ENCODE data around the gene CHST11.
A peak's percentile ranks its signal among the peaks of the same experiment; 100 is the strongest.

CHST11 gene

DNA sequence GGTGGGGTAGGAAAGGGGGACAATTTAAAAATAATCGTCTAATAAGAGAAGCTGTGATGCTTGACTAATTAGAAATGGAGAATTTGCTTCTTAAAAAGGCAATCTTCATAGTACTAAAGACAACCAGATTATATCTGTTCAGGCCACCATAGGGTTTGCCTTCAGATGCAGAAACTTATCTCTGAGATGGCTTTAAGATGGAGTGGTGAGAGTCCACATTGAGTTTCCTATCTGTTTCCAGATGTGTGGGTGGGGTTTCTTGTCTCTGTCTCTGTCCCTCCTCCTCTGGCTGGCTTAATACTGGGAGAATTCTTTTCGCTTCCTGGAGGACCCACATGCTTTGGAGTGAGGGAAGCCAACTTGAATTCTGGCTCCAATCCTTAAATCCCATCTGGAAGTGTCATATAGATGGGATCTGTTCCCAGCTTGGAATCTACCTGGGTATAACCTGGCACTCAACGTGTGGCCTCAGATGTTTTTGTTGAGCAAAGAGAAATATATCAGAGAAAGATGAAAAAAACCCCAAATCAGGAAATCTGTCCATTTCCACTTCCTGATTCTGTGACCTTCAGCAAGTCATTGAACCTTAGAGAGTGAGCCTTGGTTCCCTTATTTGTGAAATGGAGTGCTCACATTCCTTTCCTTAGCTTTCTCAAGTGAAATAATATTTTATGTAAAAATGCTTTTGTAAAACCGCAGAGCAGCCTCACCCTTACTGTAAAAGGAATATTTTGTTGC is 66.4 kb downstream of the CHST11 start:
- no peaks in the 10 kb centered on the region for H4K20me1 ChIP-seq (ENCODE audit: control insufficient read depth, insufficient read depth, low read depth, low read length)
- TF ChIP-seq EZH2phosphoT487 (IDR thresholded peaks at IDR 0.05; ENCODE audit: borderline replicate concordance, low read length) (no peak), CTCF (IDR thresholded peaks at IDR 0.05; ENCODE audit: low read depth, low read length, poor library complexity, severe bottlenecking) (no peak)
- H3K9me3 ChIP-seq (ENCODE audit: control insufficient read depth, insufficient read depth, low read length), result no peaks in the 10 kb centered on the region
- no peaks in the 10 kb centered on the region for H3K36me3 ChIP-seq (ENCODE audit: control insufficient read depth, low read length)
- peak overlapping the region; percentile 55 for H3K4me3 ChIP-seq (ENCODE audit: low read length)
- peak overlapping the region; percentile 78 for H3K27ac ChIP-seq (ENCODE audit: low read depth, low read length)
- peaks cover 75% of the 10 kb centered on the region for H3K4me1 ChIP-seq (ENCODE audit: control insufficient read depth, low read length)
- no peaks in the 10 kb centered on the region for H3K27me3 ChIP-seq (ENCODE audit: control insufficient read depth, low read length)
- H3F3A ChIP-seq (ENCODE audit: control insufficient read depth, insufficient read depth), result peaks cover 14% of the 10 kb centered on the region; the same call in 1 of the 2 replicates
- H3K4me2 ChIP-seq (ENCODE audit: low read length), result peak overlapping the region; percentile 71
- no peaks in the 10 kb centered on the region for H3K9me2 ChIP-seq (replicated peaks; ENCODE audit: control insufficient read depth, low read length)
- H3K79me2 ChIP-seq (ENCODE audit: control insufficient read depth, low read length), result peaks cover 49% of the 10 kb centered on the region

- peak overlapping the region; percentile 78 for H3K27ac ChIP-seq (ENCODE audit: low read depth, low read length)
- H4K20me1 ChIP-seq (ENCODE audit: control insufficient read depth, insufficient read depth, low read depth, low read length), result no peaks in the 10 kb centered on the region
- H3K4me1 ChIP-seq (ENCODE audit: control insufficient read depth, low read length), result peaks cover 76% of the 10 kb centered on the region
- peak overlapping the region; percentile 55 for H3K4me3 ChIP-seq (ENCODE audit: low read length)
- H3F3A ChIP-seq (ENCODE audit: control insufficient read depth, insufficient read depth), result peaks cover 14% of the 10 kb centered on the region; the same call in 1 of the 2 replicates
- TF ChIP-seq EZH2phosphoT487 (IDR thresholded peaks at IDR 0.05; ENCODE audit: borderline replicate concordance, low read length), result no peak
- no peak for TF ChIP-seq CTCF (IDR thresholded peaks at IDR 0.05; ENCODE audit: low read depth, low read length, poor library complexity, severe bottlenecking)
- no peaks in the 10 kb centered on the region for H3K9me2 ChIP-seq (replicated peaks; ENCODE audit: control insufficient read depth, low read length)
- peak overlapping the region; percentile 71 for H3K4me2 ChIP-seq (ENCODE audit: low read length)
- H3K9me3 ChIP-seq (ENCODE audit: control insufficient read depth, insufficient read depth, low read length), result no peaks in the 10 kb centered on the region
- H3K79me2 ChIP-seq (ENCODE audit: control insufficient read depth, low read length), result peaks cover 47% of the 10 kb centered on the region
- H3K36me3 ChIP-seq (ENCODE audit: control insufficient read depth, low read length), result no peaks in the 10 kb centered on the region
- H3K27me3 ChIP-seq (ENCODE audit: control insufficient read depth, low read length), result no peaks in the 10 kb centered on the region
These were observed 67.5 kb downstream of the CHST11 start for GRCh38 chr12:104524034-104524832.

- no peaks in the 10 kb centered on the region for H3K36me3 ChIP-seq (ENCODE audit: control insufficient read depth, low read length)
- peaks cover 11% of the 10 kb centered on the region; the same call in 1 of the 2 replicates for H3F3A ChIP-seq (ENCODE audit: control insufficient read depth, insufficient read depth)
- peaks cover 57% of the 10 kb centered on the region for H3K4me1 ChIP-seq (ENCODE audit: control insufficient read depth, low read length)
- H3K9me3 ChIP-seq (ENCODE audit: control insufficient read depth, insufficient read depth, low read length), result no peaks in the 10 kb centered on the region
- no peak overlapping the region for H3K27ac ChIP-seq (ENCODE audit: low read depth, low read length)
- no peak overlapping the region for H3K4me2 ChIP-seq (ENCODE audit: low read length)
- peaks cover 35% of the 10 kb centered on the region for H3K79me2 ChIP-seq (ENCODE audit: control insufficient read depth, low read length)
- no peaks in the 10 kb centered on the region for H4K20me1 ChIP-seq (ENCODE audit: control insufficient read depth, insufficient read depth, low read depth, low read length)
- TF ChIP-seq EZH2phosphoT487 (IDR thresholded peaks at IDR 0.05; ENCODE audit: borderline replicate concordance, low read length) (no peak), CTCF (IDR thresholded peaks at IDR 0.05; ENCODE audit: low read depth, low read length, poor library complexity, severe bottlenecking) (no peak)
- no peaks in the 10 kb centered on the region for H3K9me2 ChIP-seq (replicated peaks; ENCODE audit: control insufficient read depth, low read length)
- no peak overlapping the region for H3K4me3 ChIP-seq (ENCODE audit: low read length)
- H3K27me3 ChIP-seq (ENCODE audit: control insufficient read depth, low read length), result no peaks in the 10 kb centered on the region
These were observed 69.6 kb downstream of the CHST11 start for GRCh38 chr12:104526320-104526719.

All from DOHH2 (cell line).